ENCODE data around the gene GALNT3. TPM values are rescaled to one million over a fixed set of nuclear protein-coding genes. Genes with fewer than 3 reads are reported as not detected.

The GALNT3 gene
- total RNA-seq, 1 donor from 2014 or later = 28.8 TPM

- Mint-ChIP-seq H3K27ac (no peak overlapping the region), H3K9me3 (no peaks in the 10 kb centered on the region), H3K36me3 (no peaks in the 10 kb centered on the region), H3K27me3 (no peaks in the 10 kb centered on the region), H3K4me1 (ENCODE audit: unreplicated experiment) (no peaks in the 10 kb centered on the region), H3K4me3 (no peak overlapping the region)
- no peak for DNase-seq (ENCODE audit: extremely low spot score, unreplicated experiment)
- no peak for TF ChIP-seq CTCF (conservative IDR thresholded peaks at IDR 0.05)
Observed at GRCh38 chr2:165706960-165707487, 87.0 kb downstream of the GALNT3 start.

DNA sequence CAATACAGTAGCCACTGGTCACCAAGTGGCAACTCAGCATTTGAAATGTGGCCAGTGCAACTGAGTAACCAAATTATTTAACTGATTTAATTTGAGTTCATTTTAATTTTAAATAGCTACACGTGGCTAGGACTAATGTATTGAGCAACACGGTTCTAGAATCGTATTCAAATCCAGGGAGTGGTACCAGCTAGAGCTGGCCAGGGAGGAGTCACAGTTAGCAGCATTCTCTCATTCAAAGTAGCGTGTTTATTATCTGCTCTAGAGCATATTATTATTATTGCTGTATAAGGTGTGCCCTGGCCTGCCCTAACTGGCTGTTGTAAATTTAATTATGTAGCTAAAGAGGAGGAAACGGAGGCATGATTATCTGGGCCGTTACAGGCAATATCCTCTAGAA, 92.9 kb downstream of the GALNT3 start:
- no peak for TF ChIP-seq CTCF (conservative IDR thresholded peaks at IDR 0.05)
- DNase-seq (ENCODE audit: extremely low spot score, unreplicated experiment) = no peak
- Mint-ChIP-seq H3K9me3 (no peaks in the 10 kb centered on the region), H3K27ac (no peak overlapping the region), H3K27me3 (no peaks in the 10 kb centered on the region), H3K4me1 (ENCODE audit: unreplicated experiment) (peaks cover 14% of the 10 kb centered on the region), H3K36me3 (no peaks in the 10 kb centered on the region), H3K4me3 (no peak overlapping the region)

- H3K4me1 Mint-ChIP-seq (ENCODE audit: unreplicated experiment) = peaks cover 14% of the 10 kb centered on the region
- DNase-seq (ENCODE audit: extremely low spot score, unreplicated experiment) = no peak
- no peak for TF ChIP-seq CTCF (conservative IDR thresholded peaks at IDR 0.05)
- no peaks in the 10 kb centered on the region for H3K9me3 Mint-ChIP-seq
- no peak overlapping the region for H3K4me3 Mint-ChIP-seq
- H3K27ac Mint-ChIP-seq = no peak overlapping the region
- no peaks in the 10 kb centered on the region for H3K27me3 Mint-ChIP-seq
- no peaks in the 10 kb centered on the region for H3K36me3 Mint-ChIP-seq
Observed at GRCh38 chr2:165700531-165700930, 93.5 kb downstream of the GALNT3 start.

- DNase-seq (ENCODE audit: extremely low spot score, unreplicated experiment) = no peak
- Mint-ChIP-seq H3K4me3 (no peak overlapping the region), H3K27ac (no peak overlapping the region), H3K4me1 (ENCODE audit: unreplicated experiment) (peaks cover 14% of the 10 kb centered on the region), H3K36me3 (no peaks in the 10 kb centered on the region), H3K9me3 (no peaks in the 10 kb centered on the region), H3K27me3 (no peaks in the 10 kb centered on the region)
- no peak for TF ChIP-seq CTCF (conservative IDR thresholded peaks at IDR 0.05)
Observed at GRCh38 chr2:165699946-165700345, 94.1 kb downstream of the GALNT3 start.

GRCh38 chr2:165698444-165698884, 95.6 kb downstream of the GALNT3 start:
- peaks cover 14% of the 10 kb centered on the region for H3K4me1 Mint-ChIP-seq (ENCODE audit: unreplicated experiment)
- H3K36me3 Mint-ChIP-seq = no peaks in the 10 kb centered on the region
- DNase-seq (ENCODE audit: extremely low spot score, unreplicated experiment) = no peak
- H3K27me3 Mint-ChIP-seq = no peaks in the 10 kb centered on the region
- no peaks in the 10 kb centered on the region for H3K9me3 Mint-ChIP-seq
- no peak overlapping the region for H3K4me3 Mint-ChIP-seq
- TF ChIP-seq CTCF (conservative IDR thresholded peaks at IDR 0.05) = peak; percentile 75
- no peak overlapping the region for H3K27ac Mint-ChIP-seq
